HG02981 (cell line): Measurements from ENCODE around the gene THSD7A.

Source experiments
- ATAC-seq: cut with Tn5 transposase; IDR thresholded peaks from one replicate; pipeline ENCODE4 v1.9.1; 2021; ENCODE audit warnings: mild to moderate bottlenecking, moderate library complexity; ENCODE audit not compliant: unreplicated experiment

Gene THSD7A

DNA sequence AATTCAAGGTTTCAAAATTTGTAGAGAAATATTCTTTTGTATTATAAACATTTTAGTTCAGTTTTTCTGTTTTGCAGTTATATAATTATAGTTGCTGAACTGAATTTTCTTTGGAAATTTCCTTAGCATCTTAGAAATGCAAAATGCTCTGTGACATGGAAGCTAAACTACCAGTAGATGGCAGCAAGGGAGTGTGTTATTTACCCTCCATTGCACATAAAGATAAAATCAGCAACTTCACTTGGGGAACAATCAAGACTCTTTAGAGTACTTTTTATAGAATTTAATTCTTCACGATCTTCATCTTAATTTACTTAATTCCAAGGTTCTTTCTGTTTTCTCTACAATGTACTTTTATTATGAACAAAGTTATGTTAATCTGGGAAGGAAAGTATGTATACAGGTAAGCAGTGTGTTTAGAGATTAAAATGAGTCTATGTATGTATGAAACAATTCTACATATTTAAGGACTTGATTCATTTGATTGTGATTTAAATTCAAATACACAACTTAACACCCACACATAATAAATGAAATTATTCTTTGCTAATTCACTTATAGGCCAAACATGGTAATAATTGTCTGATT, 404.2 kb downstream of the THSD7A start:
- peak; percentile 64 for ATAC-seq

DNA sequence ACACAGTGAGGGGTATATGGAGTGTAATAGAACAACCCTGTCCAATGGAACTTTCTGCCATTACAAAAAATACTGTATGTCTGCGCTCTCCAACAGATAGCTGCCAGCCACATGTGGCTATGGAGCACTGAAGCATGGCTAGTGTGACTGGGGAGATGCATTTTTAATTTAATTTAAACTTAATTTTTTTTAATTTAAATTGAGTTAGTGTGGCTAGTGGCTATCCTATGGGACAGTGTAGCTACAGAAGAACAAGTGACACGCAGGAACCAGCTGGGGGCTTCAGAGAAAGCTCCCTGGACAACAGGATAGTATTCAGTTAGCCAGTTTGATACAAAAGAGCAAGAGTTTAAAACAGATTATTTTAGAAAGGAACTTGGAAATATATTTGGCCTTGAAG, 408.0 kb downstream of the THSD7A start:
- ATAC-seq = no peak

- ATAC-seq = no peak
These were observed 411.9 kb downstream of the THSD7A start for GRCh38 chr7:11420049-11420448.

- no peak for ATAC-seq
These were observed 415.1 kb downstream of the THSD7A start for GRCh38 chr7:11416641-11417458.

DNA sequence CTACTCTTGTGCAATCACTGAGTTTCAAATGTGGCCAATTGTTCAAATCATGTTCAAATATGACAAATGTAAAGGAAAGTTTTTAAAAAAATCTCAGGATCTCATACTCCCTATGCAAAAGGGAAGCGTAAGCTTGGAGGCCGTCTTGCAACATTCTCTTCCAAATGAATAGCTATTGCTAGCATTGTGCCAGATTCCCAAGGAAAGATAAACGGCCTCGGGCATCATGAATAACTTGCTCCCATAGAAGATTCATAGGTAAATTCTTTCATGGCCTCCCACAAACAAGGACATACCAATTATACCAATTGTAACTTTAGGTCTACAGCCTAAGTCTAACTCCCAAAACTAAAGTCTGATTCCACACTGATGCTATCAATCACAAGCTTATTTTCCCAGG, 416.9 kb downstream of the THSD7A start:
- no peak for ATAC-seq

GRCh38 chr7:11413901-11414300, 418.1 kb downstream of the THSD7A start:
- ATAC-seq = no peak

GRCh38 chr7:11412036-11412435, 420.0 kb downstream of the THSD7A start:
- ATAC-seq = no peak

- ATAC-seq = no peak
These were observed 421.0 kb downstream of the THSD7A start for GRCh38 chr7:11410656-11411644.

DNA sequence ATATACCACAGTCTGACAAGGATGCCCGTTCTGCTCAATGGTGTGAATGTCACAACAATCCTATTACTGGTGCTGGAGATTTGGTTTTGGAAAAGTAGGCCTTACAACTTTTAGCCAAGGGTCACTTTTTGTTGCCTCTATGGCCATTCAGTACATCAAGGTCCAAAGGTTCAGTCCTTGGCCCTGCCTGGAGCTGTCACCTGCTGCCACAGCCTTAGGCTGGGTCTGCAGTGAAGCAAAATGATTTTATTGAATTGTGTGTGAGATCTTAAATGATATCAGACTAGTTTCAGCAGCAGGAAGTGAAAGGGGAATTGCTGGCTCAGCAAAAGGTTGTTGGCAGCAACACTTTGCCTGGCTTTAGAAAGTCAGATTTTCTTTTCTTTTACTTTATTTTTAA, 427.6 kb downstream of the THSD7A start:
- ATAC-seq = no peak

DNA sequence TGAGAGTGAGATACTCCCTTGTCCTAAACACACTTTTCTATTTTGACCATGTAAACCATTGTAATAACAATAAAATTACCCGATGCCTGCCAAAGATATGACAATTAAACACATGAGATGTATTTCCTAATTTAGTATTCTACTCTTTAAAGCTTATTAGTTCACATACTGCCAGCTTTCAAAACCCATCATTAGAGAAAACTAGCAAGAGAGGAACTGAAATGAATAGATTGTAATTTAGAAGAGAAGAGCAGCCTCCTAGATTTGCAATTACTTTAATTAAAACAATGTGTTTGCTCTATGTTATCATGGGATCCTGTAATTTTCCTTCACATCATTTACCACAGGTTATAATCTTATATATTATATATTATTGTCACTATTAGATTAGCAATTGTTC, 428.2 kb downstream of the THSD7A start:
- ATAC-seq = no peak

DNA sequence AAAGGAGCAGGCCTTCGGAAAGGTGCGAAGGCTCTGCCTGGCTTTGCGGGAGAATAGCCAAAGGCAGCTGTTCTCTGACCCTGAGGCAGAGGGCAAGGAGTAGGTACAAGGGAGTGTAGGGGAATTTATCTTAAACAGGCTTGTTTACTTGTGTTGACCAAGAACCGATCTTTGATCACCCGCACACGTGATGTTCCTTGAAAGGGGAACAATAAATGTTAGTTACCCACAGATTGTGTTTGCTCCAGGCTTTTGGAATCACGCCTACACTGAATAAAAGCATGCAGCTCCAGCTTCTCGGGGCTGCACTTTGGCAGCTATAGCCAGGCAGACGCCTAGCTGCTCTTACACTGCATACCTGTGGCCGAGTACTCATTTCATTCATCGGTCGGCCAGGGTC, 437.6 kb downstream of the THSD7A start:
- no peak for ATAC-seq

GRCh38 chr7:11379641-11380040, 452.4 kb downstream of the THSD7A start:
- no peak for ATAC-seq

- peak; percentile 53 for ATAC-seq
These were observed 455.5 kb downstream of the THSD7A start for GRCh38 chr7:11376529-11376928.

GRCh38 chr7:11374629-11375028, 457.4 kb downstream of the THSD7A start:
- ATAC-seq = no peak

DNA sequence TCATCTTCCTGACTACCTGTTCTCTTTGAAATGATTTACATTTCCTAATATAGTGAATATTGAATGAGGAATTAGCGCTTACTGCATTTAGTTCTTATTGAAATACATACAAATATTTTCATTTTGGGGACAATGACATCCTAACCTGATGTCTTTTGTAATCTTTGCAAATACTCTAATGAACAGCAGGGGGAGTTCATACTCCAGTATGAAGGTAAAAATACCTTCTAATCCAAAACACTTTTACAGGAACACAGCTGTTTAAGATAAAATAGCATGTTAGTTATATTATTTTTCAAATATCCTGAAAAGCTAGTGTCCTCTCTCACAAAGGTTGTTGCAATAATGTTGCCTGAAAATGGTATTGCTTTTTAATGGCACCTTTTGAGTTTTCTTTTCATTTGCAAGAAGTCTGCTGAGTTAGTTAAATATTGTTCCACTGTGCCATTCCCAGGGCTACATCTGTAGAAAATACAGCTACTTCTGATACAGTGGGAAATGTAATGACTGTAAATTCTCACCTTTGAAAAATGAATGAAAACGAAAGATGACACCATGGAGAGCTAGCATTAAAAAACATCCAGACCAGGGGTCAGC, 458.4 kb downstream of the THSD7A start:
- ATAC-seq = no peak

- no peak for ATAC-seq
These were observed 462.3 kb downstream of the THSD7A start for GRCh38 chr7:11369696-11370095.

DNA sequence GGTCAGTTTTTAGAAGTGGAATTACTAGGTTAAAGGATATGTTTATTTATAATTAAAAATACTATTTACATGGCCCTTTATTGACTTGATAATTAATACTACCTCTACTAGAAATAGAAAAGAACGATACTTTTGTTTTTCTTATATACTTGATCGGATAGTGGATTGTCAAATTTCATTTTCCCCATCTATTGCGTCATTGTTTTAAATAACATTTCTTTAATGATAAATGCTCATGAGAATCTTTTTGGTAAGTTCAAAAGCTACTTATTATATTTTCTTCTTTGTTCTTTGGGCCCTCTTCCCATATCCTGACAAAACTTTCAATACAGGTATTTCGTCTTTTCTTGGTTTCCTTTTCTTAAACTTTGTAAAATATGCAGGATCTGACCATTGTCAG, 465.9 kb downstream of the THSD7A start:
- ATAC-seq = no peak

- ATAC-seq = no peak
These were observed 473.4 kb downstream of the THSD7A start for GRCh38 chr7:11358637-11359036.

DNA sequence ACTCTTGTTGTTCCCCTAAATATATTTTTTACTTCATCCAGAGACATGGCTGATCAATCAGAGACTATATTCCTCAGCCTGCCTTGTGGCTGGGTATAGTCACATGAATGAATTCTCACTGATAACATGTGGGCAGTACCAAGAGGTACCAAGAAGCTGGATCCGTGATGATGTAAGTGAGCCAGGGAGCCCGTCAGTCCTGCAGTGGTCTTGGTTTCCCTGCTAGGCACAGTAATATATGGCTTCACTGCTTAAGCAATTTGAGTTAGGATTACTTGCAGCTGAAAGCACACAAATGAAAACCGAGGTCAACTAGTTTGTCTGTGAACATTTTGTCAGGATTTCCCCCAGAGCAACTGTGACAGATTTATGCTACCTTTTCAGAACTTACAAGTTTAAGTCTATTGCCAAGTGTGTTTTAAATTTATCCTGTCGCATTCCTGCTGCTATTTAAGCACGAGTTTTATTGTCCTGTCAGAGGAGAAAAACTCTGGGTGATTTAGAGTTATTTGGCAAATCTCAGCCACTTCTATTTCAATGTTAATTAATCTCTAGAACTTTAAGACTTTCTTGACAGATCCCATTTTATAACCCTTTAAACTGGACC, 476.5 kb downstream of the THSD7A start:
- ATAC-seq = no peak

- no peak for ATAC-seq
These were observed 485.7 kb downstream of the THSD7A start for GRCh38 chr7:11346302-11346701.

DNA sequence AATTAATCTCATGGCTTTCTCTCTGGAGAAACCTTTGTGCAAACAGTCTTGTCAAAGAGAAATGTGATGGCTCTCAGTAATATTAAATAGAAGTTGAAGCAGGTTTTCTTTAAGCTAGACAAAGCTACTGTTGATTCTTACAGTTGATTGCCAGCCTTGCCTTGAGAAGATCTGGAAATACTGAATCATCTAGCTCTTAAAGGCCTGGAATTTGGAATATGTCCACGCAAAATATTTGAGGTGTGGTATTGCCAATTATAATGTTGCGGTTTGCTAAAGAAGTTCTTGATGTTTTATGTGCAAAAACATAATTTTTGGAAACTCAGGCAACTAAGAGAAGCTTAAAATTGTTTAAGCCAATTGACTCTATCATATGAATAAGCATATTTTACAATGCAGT, 486.4 kb downstream of the THSD7A start:
- ATAC-seq = no peak
